Activated CD4-positive, alpha-beta T cell treated with anti-CD3 and anti-CD28 coated beads, Interleukin-2, amount 50 U/mL, for 24 hours (primary cell): Measurements from ENCODE around the gene CLSTN2.

Experiments
- DNase-seq, 2 donors: peaks; one replicate each; pipeline ENCODE4 v3.0.0-alpha.2; 2020; ENCODE audit warnings: low read depth in 1 of 2, low spot score in 1 of 2

The CLSTN2 gene

DNA sequence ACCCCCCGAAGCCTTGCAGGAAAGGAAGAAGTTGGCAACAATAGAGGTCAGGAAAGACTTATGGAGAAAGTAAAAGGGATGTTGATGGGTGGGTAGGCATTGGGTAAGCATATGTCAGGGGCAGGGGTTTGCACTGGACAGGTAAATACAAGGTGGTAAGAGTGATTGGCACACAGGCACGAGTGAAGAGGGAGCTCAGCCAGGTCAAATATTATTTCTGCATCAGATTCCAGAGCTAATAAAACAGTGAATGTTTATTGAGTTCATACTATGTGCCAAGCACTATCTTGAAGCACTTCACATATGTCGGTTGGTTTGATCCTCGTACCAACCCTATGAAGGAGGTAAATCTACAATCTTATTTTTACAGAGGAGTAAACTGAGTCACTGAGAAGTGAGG lies 6.6 kb downstream of the CLSTN2 start:
- no peak for DNase-seq

DNA sequence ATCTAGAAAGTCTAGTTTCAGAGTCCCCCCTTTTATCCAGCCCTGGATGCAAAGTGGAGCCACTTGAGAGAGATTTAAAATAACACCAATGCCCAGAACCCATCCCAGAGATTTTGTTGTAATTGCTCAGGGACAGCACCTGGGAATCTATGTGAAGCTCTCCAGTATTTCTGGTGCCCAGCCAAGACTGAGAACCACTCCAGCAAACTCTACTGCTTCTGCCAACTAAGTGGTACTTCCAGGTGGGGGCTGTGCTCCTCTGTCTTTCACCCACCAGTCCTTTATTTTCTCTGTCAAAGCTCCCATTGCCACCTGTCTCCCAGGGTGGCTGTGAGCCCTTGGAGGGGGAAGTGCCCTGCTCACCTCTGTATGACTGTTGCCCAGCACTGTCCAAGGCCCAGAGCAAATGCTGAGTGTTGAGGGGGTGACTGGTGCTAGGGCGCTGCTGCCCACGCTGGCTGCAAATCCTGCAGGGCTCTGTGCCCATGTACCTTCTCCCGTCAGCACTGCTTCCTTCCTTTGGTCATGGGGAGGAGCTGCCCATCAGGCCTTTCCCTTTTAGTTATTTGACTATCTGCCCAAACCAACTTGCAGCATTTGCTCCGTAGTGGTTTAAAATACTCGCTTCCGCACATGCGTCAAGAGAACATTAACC lies 9.4 kb downstream of the CLSTN2 start:
- DNase-seq = no peak

DNA sequence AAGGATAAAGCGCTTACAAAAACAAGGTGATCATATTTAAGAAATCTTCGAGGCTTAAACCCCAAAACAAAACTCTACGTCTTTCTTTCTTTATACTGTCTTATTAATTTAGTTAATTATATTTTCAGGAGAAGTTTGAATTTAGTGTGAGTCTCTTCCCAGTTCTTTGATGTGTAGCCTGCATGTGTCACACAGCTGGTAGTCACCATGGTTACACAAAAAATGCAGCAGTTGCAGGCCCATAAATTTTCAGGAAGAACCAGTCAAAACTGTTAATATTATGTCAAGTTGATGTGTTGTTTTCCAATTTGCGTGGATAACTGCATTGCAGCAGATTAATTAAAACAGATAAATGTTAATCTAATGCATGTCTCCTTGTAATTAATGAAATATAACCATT lies 10.4 kb downstream of the CLSTN2 start:
- DNase-seq = no peak

DNA sequence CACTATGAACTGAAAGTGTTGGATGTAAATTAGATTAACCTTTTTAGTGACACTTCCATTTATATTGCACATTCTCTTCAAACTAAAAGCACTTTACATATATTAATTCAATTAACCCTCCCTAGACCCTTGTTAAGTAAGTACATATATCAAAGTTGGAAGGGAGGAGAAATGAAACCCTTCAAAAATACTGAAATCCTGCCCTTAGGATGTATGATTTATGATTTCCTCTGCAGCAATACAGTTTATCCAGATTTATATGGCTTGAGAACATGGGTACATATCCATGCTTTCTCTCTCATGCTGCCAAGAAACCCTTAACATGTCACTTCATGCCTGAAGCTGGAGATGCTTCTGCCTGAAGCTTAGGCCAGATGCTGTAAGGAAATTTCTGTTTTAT lies 11.0 kb downstream of the CLSTN2 start:
- no peak for DNase-seq

DNA sequence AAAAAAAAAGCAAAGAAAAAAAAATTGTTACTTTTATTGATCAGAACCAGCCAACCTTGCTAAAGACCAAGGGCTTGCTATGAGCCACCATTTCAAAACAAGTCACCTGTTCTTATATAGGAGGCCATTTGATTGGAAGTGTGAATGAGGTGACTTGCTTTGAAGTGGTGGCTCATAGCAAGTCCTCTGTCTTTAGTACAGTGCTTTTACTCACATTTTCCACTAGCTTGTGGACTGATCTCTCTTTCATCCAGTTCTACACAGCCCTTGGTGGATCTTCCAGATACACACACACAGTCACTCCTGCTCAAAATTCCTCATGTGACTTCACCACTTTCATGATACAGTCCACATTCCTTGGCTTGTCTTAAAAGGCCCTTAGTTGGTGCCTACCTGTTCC lies 13.5 kb downstream of the CLSTN2 start:
- no peak for DNase-seq

DNA sequence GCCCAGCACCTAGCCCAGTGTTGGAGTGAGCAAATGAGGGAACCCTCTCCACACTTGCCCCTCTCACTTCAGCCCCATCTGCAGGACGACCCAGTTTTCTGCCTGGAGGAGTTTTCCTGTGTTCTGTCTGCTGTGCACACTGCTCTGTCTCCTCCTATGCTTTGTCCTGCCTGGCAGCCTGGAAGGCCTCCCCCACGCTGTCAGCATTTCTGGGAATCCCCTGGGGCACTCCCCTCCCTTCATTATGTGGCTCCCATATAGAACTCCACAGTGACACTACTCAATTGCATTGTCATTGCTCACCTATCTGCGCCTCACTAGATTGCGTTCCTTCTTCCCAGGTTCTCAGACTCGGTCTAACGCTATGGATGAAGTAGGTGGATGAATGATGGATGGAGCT lies 13.9 kb downstream of the CLSTN2 start:
- no peak for DNase-seq

DNA sequence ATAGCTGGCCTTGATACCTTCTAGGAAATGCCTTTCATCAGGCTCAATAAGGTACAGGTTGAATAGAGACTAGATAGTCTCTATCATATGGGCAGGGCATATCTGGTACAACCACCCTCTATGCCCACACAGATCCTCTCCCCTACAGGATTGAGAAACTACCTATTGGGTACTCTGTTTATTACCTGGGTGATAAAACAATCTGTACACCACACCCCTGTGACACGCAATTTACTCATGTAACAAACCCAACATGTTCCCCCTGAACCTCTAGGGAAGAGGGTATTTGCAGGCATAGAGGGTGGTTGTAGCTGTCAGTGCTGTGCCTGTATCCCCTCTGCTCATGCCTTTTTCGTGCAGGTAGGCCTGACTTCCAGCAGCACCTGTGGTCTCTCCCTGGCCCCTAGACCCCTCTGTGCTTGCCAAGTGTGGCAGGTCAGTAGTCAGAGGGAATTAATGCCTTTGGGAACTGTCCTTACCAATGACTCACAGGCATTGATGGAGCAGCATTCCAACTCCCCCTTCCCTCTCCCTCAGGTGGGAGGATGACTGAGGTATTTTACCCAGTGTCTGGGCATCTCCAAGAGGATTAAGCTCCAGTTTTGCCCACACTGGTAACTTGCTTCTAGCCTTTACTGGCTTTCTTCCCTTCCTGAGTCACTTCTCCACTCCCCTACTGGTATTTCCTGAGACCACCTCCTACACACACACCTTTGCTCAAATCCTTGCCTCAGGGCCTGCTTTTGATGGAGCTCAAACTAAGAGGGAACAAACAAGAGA lies 18.3 kb downstream of the CLSTN2 start:
- no peak for DNase-seq

DNA sequence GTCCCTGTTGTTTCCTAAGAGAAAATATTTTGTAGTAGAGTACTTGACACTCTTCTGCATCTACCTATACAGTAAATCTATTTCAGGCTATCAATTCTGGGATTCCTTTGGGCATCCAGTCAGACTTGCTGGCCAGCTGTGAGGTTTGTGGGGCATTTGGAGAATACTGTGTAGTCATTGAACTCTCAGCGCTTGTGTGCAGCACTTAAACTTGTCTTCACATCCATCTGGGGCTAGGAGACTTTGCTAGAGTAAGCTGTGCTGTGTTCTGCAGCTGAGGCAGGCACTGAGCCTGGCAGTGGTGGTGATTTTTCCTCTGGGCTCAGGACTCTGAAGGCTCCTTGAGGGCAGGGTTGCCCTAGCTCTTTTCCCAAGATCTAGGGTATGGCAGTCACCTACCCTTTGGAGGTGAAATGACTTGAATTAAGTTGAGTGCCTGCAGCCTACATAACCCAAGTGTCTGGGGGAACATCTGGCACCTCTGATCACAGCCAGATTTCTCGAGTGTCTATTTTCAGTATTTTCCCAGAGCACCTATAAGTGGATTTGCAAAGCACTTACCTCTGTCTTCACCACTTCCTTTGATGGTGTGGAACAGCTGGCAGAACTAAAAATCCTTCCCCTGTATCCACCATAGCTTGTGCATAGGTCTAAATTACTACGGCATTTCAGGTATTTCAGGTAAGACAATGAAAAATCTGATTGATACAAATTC lies 19.3 kb downstream of the CLSTN2 start:
- no peak for DNase-seq

DNA sequence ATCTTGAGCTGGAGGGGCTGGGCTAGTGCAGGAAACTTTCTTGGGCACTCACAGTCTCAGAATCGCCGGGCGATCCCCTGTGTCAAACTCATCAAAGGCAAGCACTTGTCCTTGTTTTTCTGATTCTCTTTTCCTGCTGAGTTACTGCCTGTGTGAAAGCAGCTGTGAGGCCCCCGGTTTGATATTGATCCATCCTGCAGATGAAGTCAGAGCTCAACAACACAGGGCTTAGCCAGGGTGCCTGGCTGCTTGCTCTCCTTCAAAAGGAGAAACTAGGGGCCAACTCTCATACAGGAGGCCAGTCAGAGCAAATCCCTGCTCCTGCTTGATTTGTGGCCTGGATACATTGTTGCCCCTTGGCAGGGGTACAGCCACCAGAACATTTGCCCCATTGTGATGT lies 22.9 kb downstream of the CLSTN2 start:
- DNase-seq = no peak

DNA sequence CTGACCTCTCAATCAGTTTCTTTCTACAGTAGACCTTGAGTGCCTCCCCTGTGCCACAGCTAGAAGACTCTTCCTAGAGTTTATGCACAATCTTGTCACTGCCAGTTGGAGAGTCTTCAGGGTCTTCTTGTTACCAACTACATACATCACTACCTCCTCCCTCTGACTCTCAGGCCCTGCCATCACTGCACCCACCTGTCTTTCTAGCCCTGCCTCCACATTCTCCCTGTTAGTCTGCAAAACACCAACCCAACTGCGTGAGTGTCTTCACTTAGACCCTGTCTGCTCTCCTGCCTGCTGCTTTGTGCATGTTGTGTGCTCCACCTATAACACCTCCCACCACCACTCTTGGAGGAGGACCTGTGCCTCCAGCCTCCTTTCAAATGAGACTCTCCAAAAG lies 34.4 kb downstream of the CLSTN2 start:
- DNase-seq = no peak

DNA sequence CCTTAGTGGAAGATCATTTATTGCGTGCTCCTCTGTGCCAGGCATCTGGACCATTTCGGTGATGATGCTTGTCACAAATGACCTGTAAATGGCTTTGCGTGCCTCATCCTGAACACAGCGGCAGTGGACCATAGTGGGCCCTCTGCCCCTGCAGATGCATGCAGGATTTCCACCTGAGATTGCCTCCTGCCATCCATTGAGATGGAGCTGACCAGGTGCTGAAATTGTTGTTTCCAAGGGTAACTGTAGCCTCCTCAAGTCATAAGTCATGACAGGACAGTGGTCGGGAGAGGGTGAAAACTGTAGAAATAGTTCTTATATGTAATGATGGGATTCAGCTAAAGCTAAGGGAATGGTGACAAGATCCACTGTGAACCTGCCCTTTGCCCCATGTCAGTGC lies 35.5 kb downstream of the CLSTN2 start:
- no peak for DNase-seq

DNA sequence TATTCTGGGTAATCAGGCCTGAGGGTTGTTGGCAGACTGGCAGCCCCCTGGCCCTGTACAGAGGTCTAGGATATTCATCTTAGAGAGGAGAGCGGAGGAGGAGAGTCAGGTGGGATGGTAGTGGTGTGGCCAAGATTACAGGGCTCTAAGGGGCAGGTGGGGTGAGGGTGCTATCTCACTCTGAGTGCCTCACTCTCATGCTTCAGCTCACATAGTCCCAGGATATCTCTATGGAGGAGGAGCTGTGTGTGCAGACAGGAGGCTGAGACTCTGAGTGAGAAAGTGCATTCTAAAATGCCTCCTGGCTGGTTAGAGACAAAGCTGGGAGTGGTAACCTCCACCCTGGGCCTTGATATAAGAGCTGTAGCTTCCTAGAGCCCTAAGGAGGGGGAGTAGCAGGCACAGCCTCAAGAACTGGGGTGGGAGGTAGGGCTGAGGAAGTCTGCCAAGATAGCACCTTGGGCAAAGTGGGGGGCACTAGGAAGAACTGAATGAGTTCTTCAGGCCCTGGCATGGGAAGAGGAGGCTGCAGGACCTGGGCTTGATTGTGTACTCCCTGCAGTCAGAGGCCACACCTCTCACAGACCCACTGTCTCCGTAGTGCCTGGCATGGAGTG lies 39.9 kb downstream of the CLSTN2 start:
- DNase-seq = no peak

DNA sequence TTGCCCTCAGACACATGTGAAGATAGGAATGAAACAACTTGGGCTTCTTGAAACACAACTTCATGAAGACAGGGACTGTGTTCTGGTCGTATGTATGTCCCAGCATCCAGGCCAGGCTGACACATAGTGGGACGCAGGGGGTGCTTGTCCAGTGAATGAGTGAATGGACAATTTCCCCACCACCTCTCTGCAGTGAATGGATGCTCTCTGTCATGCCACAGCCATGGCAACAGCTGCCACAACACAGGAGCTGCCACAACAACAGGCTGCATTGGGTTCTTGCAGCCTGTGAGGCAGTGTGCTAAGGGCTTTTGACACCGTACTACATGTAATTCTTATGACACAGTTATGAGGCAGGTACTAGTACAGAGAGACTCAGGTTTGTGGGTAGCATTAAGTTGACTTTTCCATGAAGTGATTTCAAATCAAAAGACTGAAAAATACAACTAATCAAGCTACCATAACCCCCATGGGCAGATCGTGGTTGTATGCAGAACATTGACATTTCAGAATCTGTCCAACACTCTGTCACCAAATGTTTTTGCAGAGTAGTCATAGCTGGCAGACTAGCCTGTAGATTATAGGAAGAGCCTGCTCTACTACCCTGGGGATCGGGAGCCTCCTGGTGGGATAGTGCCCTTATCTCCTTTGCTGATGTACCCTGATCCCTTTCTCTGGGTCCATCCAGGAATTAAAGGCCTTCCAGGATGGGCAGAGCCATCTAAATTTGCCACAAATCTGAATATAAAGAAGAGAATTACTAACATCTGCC lies 40.8 kb downstream of the CLSTN2 start:
- no peak for DNase-seq

DNA sequence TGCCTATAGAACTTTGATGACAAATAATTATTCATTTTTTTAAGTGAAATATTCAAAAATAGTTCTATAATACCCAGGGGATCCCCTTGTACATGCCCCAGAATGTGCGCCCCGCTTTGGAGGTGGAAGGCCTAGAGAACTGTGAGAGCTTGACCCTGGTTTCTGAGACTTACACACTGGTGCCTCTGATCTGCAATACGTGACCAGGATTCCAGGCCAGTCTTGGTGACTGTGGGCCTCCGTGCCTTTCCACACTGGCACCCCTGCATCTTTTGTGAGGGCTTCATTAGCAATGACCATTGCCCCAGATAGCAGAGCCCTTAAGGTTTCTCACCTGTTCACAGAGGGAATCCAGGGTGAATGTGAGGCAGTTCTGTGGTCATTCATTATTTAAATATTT lies 44.0 kb downstream of the CLSTN2 start:
- DNase-seq = no peak

DNA sequence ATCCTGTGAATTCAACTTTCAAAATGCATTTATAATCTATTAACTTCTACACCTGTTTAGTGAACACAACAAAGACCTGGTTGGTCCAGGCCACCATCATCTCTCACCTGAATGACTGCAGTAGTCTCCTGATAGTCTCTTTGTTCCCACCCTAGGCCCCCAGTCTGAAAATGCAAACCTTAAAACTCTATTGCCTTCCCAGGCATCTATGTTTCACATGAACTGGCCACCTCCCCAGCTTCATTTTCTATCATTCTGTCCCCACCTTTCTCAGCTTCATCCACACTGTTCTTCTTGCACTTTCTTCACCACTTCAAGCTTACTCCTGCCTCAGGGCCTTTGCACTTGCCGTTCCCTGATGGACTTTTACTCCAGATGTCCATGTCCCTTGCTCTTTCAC lies 45.0 kb downstream of the CLSTN2 start:
- DNase-seq = no peak

DNA sequence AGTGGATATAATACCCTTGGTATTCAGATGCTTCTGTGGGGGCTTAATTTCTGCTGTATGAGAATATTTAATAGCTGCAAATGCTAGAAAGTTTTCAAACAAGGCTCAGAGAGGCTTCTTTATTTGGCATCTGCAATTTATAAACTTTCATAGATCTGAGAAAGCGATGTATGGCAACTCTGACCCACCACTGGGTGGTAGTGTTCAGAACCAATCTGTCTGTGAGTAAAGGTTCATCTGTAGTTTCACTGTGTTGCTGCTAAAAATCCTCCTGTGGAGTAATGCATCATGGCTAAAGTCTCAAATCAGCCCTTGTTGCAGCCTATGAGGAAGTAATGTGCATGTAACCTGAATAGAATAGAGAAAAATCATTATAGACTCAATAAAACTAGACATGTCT lies 47.4 kb downstream of the CLSTN2 start:
- DNase-seq = no peak

DNA sequence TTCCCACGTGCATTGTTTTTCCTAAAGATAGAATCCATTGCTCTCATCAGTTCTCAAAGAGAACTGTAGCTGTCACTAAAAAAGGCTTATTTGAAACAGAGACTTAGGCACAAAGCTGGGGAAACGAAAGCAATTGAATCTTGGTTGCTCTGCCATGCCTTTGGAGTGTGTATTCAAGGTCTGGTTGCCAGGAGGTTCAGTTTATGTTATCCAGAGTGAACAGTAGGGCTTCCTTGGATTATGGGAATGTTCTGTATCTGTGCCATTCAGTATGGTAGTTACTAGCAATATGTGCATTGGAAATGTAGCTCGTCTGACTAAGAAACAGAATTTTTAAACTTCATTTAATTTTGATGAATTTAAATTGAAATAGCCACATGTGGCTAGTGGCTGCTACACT lies 50.6 kb downstream of the CLSTN2 start:
- DNase-seq = no peak

DNA sequence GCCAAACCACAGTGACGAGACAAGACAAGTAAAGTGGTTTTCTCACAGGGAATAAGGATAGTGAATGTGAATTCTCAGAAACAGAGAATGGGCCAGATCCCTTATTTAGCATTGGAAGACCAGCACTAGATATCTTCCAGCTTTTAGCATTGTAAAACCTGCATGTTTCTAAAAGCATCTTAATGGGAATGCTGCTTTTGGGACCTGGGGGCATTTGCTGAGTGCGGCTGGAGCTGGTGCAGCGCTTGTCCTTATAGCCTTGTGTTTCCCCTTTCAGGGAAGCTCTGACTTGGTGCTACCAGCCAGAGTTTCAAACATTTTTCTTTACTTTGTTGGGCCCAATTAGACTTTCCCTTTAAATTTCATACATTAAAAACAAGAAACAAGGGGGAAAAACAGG lies 52.9 kb downstream of the CLSTN2 start:
- DNase-seq = no peak

DNA sequence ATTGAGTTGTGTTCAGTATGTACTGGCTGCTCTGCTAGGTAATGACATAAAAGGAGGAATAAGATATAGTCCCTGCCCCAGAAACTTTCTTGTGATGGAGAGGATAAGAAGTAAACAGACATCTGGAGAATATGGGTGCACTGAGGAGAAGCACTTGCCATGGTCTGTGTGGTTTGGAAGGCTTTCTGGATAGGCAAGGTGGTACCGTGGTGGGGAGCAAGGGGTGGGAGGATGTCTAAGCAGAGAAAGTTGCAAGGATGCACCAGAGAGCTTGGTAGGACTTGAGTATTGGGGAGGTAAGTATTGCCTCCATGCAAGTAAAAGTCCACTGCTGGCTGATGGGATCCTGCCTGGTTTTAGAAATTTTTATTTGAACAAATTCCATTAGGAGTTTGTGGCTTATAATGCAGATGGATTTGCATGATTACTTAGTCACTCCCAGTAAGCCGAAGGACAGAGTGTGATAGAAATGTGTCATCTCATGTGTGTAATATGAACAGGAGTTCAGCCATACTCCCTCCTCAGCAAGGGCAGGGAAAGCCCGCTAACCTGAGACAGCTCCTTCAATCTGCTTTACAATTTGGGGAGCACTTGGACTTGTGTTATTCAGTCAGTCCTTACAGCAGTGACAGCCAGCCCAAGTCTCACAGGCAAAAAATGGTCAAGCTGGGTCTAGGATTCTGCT lies 53.6 kb downstream of the CLSTN2 start:
- DNase-seq = no peak

DNA sequence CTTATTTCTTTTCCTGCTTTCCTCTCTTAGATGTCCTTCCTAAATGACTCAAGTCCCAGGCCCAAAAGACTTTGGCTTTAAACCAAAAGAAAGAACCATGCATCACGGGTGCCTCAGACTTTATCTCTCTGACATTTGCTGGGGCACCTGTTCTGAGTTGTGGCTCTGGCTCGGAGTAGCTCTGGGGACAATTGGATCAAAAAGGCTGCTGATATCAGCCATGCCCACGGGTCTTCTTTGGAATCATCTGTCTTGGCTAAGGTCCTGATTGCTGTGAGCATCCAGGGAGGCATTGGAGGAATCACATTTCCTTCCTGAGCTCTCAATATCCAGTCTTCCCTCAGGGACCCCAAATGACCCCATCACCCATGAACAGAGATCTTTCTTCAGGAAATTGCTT lies 59.9 kb downstream of the CLSTN2 start:
- no peak for DNase-seq

DNA sequence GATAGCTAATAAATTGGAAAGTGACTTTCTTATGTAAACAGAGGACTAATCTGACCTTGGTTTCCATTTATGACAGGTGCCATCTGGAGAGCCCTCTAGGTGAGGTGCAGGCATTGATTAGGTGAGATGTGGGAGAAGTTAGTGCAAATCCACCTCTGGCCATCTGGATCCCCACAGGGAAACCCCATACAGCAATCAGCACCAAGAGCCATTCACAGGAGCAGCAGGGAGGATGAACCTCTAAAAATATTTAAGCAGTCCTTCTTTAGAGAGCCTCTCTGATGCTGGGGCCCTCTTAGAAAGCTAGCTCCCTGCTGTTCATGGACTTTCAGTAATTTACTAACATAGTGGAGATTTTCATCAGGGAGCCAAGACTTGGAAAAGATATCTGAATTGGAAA lies 69.3 kb downstream of the CLSTN2 start:
- DNase-seq = no peak
